OCI-LY1 (cell line): ENCODE data around the gene PIN4.

Source experiments
- H2AFZ ChIP-seq: fragments of 200-600 bp; sonication (generic), shearing (Covaris generic); 2 replicates; pipeline ENCODE4 v1.6.0; 2014; ENCODE audit warnings: antibody characterized with exemption, mild to moderate bottlenecking, low read length
- H3F3A ChIP-seq: fragments of 200-600 bp; sonication (generic), shearing (Covaris generic); 2 replicates; pipeline ENCODE4 v1.6.0; 2014; ENCODE audit warnings: mild to moderate bottlenecking, antibody characterized with exemption, low read length, moderate library complexity; ENCODE audit not compliant: insufficient read depth
- H3K27ac ChIP-seq: fragments of 200-600 bp; sonication (generic); 2 replicates; pipeline ENCODE4 v1.5.1; 2014; ENCODE audit warnings: low read length, mixed run types, mild to moderate bottlenecking, low read depth; ENCODE audit not compliant: poor library complexity, severe bottlenecking
- H3K27me3 ChIP-seq: fragments of 200-600 bp; sonication (generic); 2 replicates; pipeline ENCODE4 v1.6.0; 2014; ENCODE audit warnings: antibody characterized with exemption, mild to moderate bottlenecking, low read length, moderate library complexity; ENCODE audit not compliant: insufficient read depth
- H3K36me3 ChIP-seq: fragments of 200-600 bp; sonication (generic); 2 replicates; pipeline ENCODE4 v1.6.1; 2014; ENCODE audit warnings: mild to moderate bottlenecking, antibody characterized with exemption, low read length, moderate library complexity, mixed read lengths; ENCODE audit not compliant: insufficient read depth
- H3K4me1 ChIP-seq: fragments of 200-600 bp; sonication (generic); 2 replicates; pipeline ENCODE4 v1.5.1; 2014; ENCODE audit warnings: mild to moderate bottlenecking, low read length, moderate library complexity; ENCODE audit not compliant: insufficient read depth, severe bottlenecking
- H3K4me2 ChIP-seq: fragments of 200-600 bp; sonication (generic), shearing (Covaris generic); 2 replicates; pipeline ENCODE4 v1.6.1; 2014; ENCODE audit warnings: low read length
- H3K4me3 ChIP-seq: fragments of 200-600 bp; sonication (generic); 2 replicates; pipeline ENCODE4 v1.5.1; 2014; ENCODE audit warnings: low read length, low read depth, mild to moderate bottlenecking, mixed read lengths; ENCODE audit not compliant: poor library complexity, severe bottlenecking
- H3K79me2 ChIP-seq: fragments of 200-600 bp; shearing (Covaris generic); 2 replicates; pipeline ENCODE4 v1.6.1; 2016; ENCODE audit warnings: mixed run types, low read length, mixed read lengths; ENCODE audit not compliant: insufficient read depth
- H3K9ac ChIP-seq: fragments of 200-600 bp; sonication (generic), shearing (Covaris generic); 2 replicates; pipeline ENCODE4 v1.6.1; 2014; ENCODE audit warnings: mild to moderate bottlenecking, low read length, mixed read lengths
- H3K9me2 ChIP-seq: fragments of 200-600 bp; sonication (generic), shearing (Covaris generic); 2 replicates; pipeline ENCODE4 v1.6.1; 2014; ENCODE audit warnings: low read depth, mild to moderate bottlenecking, low read length, mixed read lengths
- H3K9me3 ChIP-seq: fragments of 200-600 bp; shearing (Covaris generic); 2 replicates; pipeline ENCODE4 v1.6.1; 2014; ENCODE audit warnings: low read length, mixed read lengths
- H4K20me1 ChIP-seq: fragments of 200-600 bp; sonication (generic), shearing (Covaris generic); 2 replicates; pipeline ENCODE4 v1.6.0; 2016; ENCODE audit warnings: mild to moderate bottlenecking, low read length; ENCODE audit not compliant: insufficient read depth
- EZH2 ChIP-seq: fragments of 200-600 bp; sonication (generic), shearing (Covaris generic); IDR thresholded peaks from 2 replicates; pipeline ENCODE4 v1.8.0; 2017; ENCODE audit warnings: borderline replicate concordance, mixed run types, mild to moderate bottlenecking, antibody characterized with exemption, low read length, moderate library complexity, mixed read lengths
- TF ChIP-seq, protein P1 (sequence below): fragments of 200-600 bp; sonication (generic), shearing (Covaris generic); IDR thresholded peaks from 2 replicates; pipeline ENCODE4 v1.5.1; 2017; ENCODE audit warnings: mild to moderate bottlenecking, antibody characterized with exemption, low read length, moderate library complexity, mixed read lengths

Gene PIN4

DNA sequence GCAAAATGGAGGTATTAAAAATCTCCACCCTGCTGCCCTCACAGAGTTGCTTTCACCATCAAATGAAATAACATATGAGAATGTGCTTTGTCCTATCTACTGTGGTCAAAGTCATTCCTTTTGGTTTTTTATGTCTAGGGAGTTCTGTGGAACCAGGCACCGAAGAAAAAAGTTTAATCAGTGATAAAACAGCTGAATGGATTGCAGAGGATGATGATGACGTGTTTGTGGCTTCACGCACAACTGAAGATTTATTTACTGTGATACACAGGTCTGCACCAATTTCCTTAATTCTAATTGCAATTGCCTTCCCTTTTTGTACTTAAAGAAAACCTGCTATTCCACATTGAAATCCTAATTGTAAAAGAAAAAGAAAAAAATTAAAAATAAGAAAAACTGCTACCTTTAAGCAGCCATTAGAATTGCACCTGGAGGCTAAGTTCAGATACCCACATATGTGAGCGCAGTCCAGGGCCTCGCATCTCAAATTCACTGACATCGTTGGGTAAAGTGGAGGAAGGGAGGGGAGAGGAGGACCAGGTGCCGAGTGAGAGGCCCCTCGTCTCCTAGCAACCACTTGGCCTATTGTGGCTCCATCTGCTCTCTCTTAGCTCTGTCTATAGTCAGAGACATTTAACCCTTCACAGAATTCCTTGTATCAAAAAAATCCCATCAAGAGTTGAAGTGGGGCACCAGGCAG is 39.3 kb upstream of the PIN4 start:
- H3K9me2 ChIP-seq = no peaks in the 10 kb centered on the region
- no peaks in the 10 kb centered on the region for H3F3A ChIP-seq
- no peaks in the 10 kb centered on the region for H3K27me3 ChIP-seq
- TF ChIP-seq, protein P1, sequence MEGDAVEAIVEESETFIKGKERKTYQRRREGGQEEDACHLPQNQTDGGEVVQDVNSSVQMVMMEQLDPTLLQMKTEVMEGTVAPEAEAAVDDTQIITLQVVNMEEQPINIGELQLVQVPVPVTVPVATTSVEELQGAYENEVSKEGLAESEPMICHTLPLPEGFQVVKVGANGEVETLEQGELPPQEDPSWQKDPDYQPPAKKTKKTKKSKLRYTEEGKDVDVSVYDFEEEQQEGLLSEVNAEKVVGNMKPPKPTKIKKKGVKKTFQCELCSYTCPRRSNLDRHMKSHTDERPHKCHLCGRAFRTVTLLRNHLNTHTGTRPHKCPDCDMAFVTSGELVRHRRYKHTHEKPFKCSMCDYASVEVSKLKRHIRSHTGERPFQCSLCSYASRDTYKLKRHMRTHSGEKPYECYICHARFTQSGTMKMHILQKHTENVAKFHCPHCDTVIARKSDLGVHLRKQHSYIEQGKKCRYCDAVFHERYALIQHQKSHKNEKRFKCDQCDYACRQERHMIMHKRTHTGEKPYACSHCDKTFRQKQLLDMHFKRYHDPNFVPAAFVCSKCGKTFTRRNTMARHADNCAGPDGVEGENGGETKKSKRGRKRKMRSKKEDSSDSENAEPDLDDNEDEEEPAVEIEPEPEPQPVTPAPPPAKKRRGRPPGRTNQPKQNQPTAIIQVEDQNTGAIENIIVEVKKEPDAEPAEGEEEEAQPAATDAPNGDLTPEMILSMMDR = no peak
- no peak for TF ChIP-seq EZH2
- H3K4me2 ChIP-seq = no peak overlapping the region
- H3K4me1 ChIP-seq = no peaks in the 10 kb centered on the region
- H3K9ac ChIP-seq = no peak overlapping the region
- no peak overlapping the region for H2AFZ ChIP-seq
- H3K79me2 ChIP-seq = no peaks in the 10 kb centered on the region
- no peaks in the 10 kb centered on the region for H3K36me3 ChIP-seq
- no peak overlapping the region for H3K4me3 ChIP-seq
- H4K20me1 ChIP-seq = no peaks in the 10 kb centered on the region
- H3K9me3 ChIP-seq = no peaks in the 10 kb centered on the region
- no peak overlapping the region for H3K27ac ChIP-seq

GRCh38 chrX:72142794-72143608 is 38.6 kb upstream of the PIN4 start:
- H2AFZ ChIP-seq = no peak overlapping the region
- no peaks in the 10 kb centered on the region for H3K79me2 ChIP-seq
- no peak overlapping the region for H3K9ac ChIP-seq
- H3K4me3 ChIP-seq = no peak overlapping the region
- H3K4me2 ChIP-seq = no peak overlapping the region
- H4K20me1 ChIP-seq = no peaks in the 10 kb centered on the region
- H3K9me2 ChIP-seq = no peaks in the 10 kb centered on the region
- H3K27ac ChIP-seq = no peak overlapping the region
- H3K27me3 ChIP-seq = no peaks in the 10 kb centered on the region
- H3K4me1 ChIP-seq = no peaks in the 10 kb centered on the region
- no peaks in the 10 kb centered on the region for H3K9me3 ChIP-seq
- H3K36me3 ChIP-seq = no peaks in the 10 kb centered on the region
- TF ChIP-seq EZH2 = no peak
- TF ChIP-seq, protein P1 = no peak
- H3F3A ChIP-seq = no peaks in the 10 kb centered on the region

DNA sequence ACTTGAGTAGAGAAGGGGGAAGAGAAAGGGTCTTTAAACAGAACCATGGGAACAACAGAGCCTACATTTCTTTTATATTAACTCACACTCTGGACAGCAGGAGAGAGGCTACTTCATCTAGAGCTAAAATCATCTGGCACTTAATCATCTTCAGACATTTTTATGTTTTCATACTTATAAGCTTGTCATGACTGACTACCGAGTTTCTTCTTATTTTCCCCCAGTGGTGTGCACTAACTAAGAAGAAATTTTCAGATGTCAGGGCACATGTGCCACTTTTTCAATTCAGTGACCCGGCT is 38.0 kb upstream of the PIN4 start:
- no peaks in the 10 kb centered on the region for H3K27me3 ChIP-seq
- no peak overlapping the region for H3K4me3 ChIP-seq
- no peak overlapping the region for H3K9ac ChIP-seq
- H3K9me2 ChIP-seq = no peaks in the 10 kb centered on the region
- no peaks in the 10 kb centered on the region for H3F3A ChIP-seq
- no peaks in the 10 kb centered on the region for H3K4me1 ChIP-seq
- TF ChIP-seq, protein P1 = no peak
- no peaks in the 10 kb centered on the region for H3K36me3 ChIP-seq
- H3K4me2 ChIP-seq = no peak overlapping the region
- H3K27ac ChIP-seq = no peak overlapping the region
- H2AFZ ChIP-seq = no peak overlapping the region
- H3K9me3 ChIP-seq = no peaks in the 10 kb centered on the region
- no peaks in the 10 kb centered on the region for H3K79me2 ChIP-seq
- H4K20me1 ChIP-seq = no peaks in the 10 kb centered on the region
